ENCODE data around the gene AKR1D1.

DNA sequence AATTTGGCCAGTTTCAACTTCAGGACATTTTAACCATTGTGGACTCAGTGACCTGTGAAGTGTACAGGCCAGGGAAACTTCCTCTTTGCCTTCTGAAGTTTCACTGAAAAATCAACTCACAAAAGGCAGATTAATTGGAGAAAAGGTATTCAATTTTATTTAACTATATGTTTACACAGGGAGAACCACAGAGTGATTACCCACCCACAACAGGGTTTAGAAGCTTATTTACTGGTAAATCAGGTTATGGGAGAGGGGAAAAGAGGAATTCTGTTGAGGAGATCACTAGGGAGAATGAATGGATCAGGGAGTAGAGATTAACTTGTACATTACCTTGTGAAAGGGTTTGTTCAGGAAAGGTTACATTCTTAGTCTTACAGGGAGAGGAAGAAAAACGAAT lies 1.7 kb upstream of the AKR1D1 start:
- no peak for TF ChIP-seq POLR2A (IDR thresholded peaks at IDR 0.05)
- TF ChIP-seq, protein P1, sequence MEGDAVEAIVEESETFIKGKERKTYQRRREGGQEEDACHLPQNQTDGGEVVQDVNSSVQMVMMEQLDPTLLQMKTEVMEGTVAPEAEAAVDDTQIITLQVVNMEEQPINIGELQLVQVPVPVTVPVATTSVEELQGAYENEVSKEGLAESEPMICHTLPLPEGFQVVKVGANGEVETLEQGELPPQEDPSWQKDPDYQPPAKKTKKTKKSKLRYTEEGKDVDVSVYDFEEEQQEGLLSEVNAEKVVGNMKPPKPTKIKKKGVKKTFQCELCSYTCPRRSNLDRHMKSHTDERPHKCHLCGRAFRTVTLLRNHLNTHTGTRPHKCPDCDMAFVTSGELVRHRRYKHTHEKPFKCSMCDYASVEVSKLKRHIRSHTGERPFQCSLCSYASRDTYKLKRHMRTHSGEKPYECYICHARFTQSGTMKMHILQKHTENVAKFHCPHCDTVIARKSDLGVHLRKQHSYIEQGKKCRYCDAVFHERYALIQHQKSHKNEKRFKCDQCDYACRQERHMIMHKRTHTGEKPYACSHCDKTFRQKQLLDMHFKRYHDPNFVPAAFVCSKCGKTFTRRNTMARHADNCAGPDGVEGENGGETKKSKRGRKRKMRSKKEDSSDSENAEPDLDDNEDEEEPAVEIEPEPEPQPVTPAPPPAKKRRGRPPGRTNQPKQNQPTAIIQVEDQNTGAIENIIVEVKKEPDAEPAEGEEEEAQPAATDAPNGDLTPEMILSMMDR (IDR thresholded peaks at IDR 0.05), result no peak
